ENCODE measurements around the gene CFAP61. TPM values are rescaled to one million over a fixed set of nuclear protein-coding genes. Genes with fewer than 3 reads are reported as not detected.

CFAP61 gene
- total RNA-seq, 1 donor from 2014 or later, result 2.6 TPM

GRCh38 chr20:20340443-20340842, 288.1 kb downstream of the CFAP61 start:
- H3K9me3 Mint-ChIP-seq (ENCODE audit: low read depth), result no peaks in the 10 kb centered on the region
- DNase-seq (ENCODE audit: low spot score, unreplicated experiment), result no peak
- H3K36me3 Mint-ChIP-seq (ENCODE audit: insufficient read depth), result no peaks in the 10 kb centered on the region
- H3K4me3 Mint-ChIP-seq (ENCODE audit: low read depth), result no peak overlapping the region
- H3K27me3 Mint-ChIP-seq, result peaks cover 16% of the 10 kb centered on the region
- TF ChIP-seq CTCF (IDR thresholded peaks at IDR 0.05; ENCODE audit: unreplicated experiment), result no peak
- no peaks in the 10 kb centered on the region for H3K4me1 Mint-ChIP-seq (ENCODE audit: low read depth)
- no peak overlapping the region for H3K27ac Mint-ChIP-seq

- H3K27me3 Mint-ChIP-seq, result peaks cover 16% of the 10 kb centered on the region
- H3K4me3 Mint-ChIP-seq (ENCODE audit: low read depth), result no peak overlapping the region
- no peaks in the 10 kb centered on the region for H3K36me3 Mint-ChIP-seq (ENCODE audit: insufficient read depth)
- DNase-seq (ENCODE audit: low spot score, unreplicated experiment), result no peak
- H3K9me3 Mint-ChIP-seq (ENCODE audit: low read depth), result no peaks in the 10 kb centered on the region
- TF ChIP-seq CTCF (IDR thresholded peaks at IDR 0.05; ENCODE audit: unreplicated experiment), result no peak
- no peak overlapping the region for H3K27ac Mint-ChIP-seq
- H3K4me1 Mint-ChIP-seq (ENCODE audit: low read depth), result no peaks in the 10 kb centered on the region
Measured at GRCh38 chr20:20341371-20341770, 289.0 kb downstream of the CFAP61 start.

- TF ChIP-seq CTCF (IDR thresholded peaks at IDR 0.05; ENCODE audit: unreplicated experiment), result no peak
- no peak for DNase-seq (ENCODE audit: low spot score, unreplicated experiment)
- no peaks in the 10 kb centered on the region for H3K4me1 Mint-ChIP-seq (ENCODE audit: low read depth)
- no peak overlapping the region for H3K4me3 Mint-ChIP-seq (ENCODE audit: low read depth)
- peaks cover under 1% of the 10 kb centered on the region for H3K9me3 Mint-ChIP-seq (ENCODE audit: low read depth)
- H3K27ac Mint-ChIP-seq, result no peak overlapping the region
- peaks cover 16% of the 10 kb centered on the region for H3K27me3 Mint-ChIP-seq
- no peaks in the 10 kb centered on the region for H3K36me3 Mint-ChIP-seq (ENCODE audit: insufficient read depth)
Measured at GRCh38 chr20:20342066-20342465, 289.7 kb downstream of the CFAP61 start.

GRCh38 chr20:20343932-20344331, 291.6 kb downstream of the CFAP61 start:
- no peak for DNase-seq (ENCODE audit: low spot score, unreplicated experiment)

GRCh38 chr20:20344476-20344875, 292.1 kb downstream of the CFAP61 start:
- peaks cover 17% of the 10 kb centered on the region for H3K9me3 Mint-ChIP-seq (ENCODE audit: low read depth)
- no peak overlapping the region for H3K4me3 Mint-ChIP-seq (ENCODE audit: low read depth)
- H3K27me3 Mint-ChIP-seq, result peaks cover 15% of the 10 kb centered on the region
- no peak for TF ChIP-seq CTCF (IDR thresholded peaks at IDR 0.05; ENCODE audit: unreplicated experiment)
- H3K27ac Mint-ChIP-seq, result no peak overlapping the region
- no peak for DNase-seq (ENCODE audit: low spot score, unreplicated experiment)
- H3K4me1 Mint-ChIP-seq (ENCODE audit: low read depth), result no peaks in the 10 kb centered on the region
- peaks cover 1% of the 10 kb centered on the region for H3K36me3 Mint-ChIP-seq (ENCODE audit: insufficient read depth)

More at GRCh38 chr20:20343932-20344331, 291.6 kb downstream of the CFAP61 start:
- Mint-ChIP-seq H3K9me3 (ENCODE audit: low read depth) (peaks cover 13% of the 10 kb centered on the region), H3K4me1 (ENCODE audit: low read depth) (no peaks in the 10 kb centered on the region), H3K36me3 (ENCODE audit: insufficient read depth) (peaks cover 1% of the 10 kb centered on the region), H3K27me3 (peaks cover 12% of the 10 kb centered on the region), H3K4me3 (ENCODE audit: low read depth) (no peak overlapping the region), H3K27ac (no peak overlapping the region)
- TF ChIP-seq CTCF (IDR thresholded peaks at IDR 0.05; ENCODE audit: unreplicated experiment), result no peak

Measured in progenitor cell of endocrine pancreas (in vitro differentiated cells).